Measurements from ENCODE around the gene NEAT1. TPM values are rescaled to one million over a fixed set of nuclear protein-coding genes. Genes with fewer than 3 reads are reported as not detected.

Gene NEAT1
- total RNA-seq, 1 experiment from 2014 or later = 564 TPM

- H3K4me2 ChIP-seq (ENCODE audit: low read length) = peak overlapping the region; percentile 77
- peak overlapping the region; percentile 67 for H3K9ac ChIP-seq (ENCODE audit: low read length)
- peak overlapping the region; percentile 98 for H3K27ac ChIP-seq (ENCODE audit: low read depth, low read length)
- H3K9me2 ChIP-seq (ENCODE audit: insufficient read depth) = no peaks in the 10 kb centered on the region
- no peak overlapping the region for H2AFZ ChIP-seq (ENCODE audit: low read depth, low read length, poor library complexity, severe bottlenecking)
- ATAC-seq (no peak), DNase-seq (ENCODE audit: low read depth, low spot score) (no peak)
- no peaks in the 10 kb centered on the region for H3K9me3 ChIP-seq (ENCODE audit: control insufficient read depth in 1 of 2, insufficient read depth in 1 of 2, low read depth in 1 of 2, low read length in 2 of 2)
- ChIA-PET RAD21 (ENCODE audit: low non-redundant PET in 1 of 2, low total read pairs in 2 of 2, uncharacterized antibody in 2 of 2, unreplicated experiment in 2 of 2) (interaction anchor here (0.8 to 0.9 kb wide), 2 partner anchors 14 to 22 kb away, joined by 3 to 4 read pairs; no protein-coding TSS in a partner anchor), CTCF (interaction anchor here (2.0 to 2.4 kb wide), 2 partner anchors 11 to 13 kb away, joined by 6 to 12 read pairs; no protein-coding TSS in a partner anchor), POLR2A (interaction anchor here (12.6 to 26.7 kb wide), 3 partner anchors 11 to 69 kb away, joined by 575 to 1499 read pairs (median 910); partner anchors contain the start of genes MALAT1 and NEAT1)
- peaks cover 93 to 98% of the 10 kb centered on the region in 2 experiments for H3K4me1 ChIP-seq (ENCODE audit: control insufficient read depth in 1 of 2, insufficient read depth in 2 of 2, low read length in 2 of 2)
- H4K20me1 ChIP-seq (ENCODE audit: insufficient read depth) = no peaks in the 10 kb centered on the region
- intact Hi-C loops (cut with micrococcal nuclease) = no loop called here
- H3K36me3 ChIP-seq (ENCODE audit: control insufficient read depth in 1 of 2, insufficient read depth in 2 of 2, low read length in 2 of 2) = no peaks in the 10 kb centered on the region
- peak overlapping the region in 1 of 2 experiments; percentile 43; a peak in 1 of 4 replicates for H3K4me3 ChIP-seq (replicated peaks in 1 of 2; ENCODE audit: low read depth in 1 of 2, low read length in 2 of 2)
- TF ChIP-seq EGR1 (IDR thresholded peaks at IDR 0.05; ENCODE audit: low read depth) (no peak), SIN3A (IDR thresholded peaks at IDR 0.05; ENCODE audit: low read depth) (no peak), SP1 (IDR thresholded peaks at IDR 0.05; ENCODE audit: low read depth) (no peak), REST (IDR thresholded peaks at IDR 0.05; ENCODE audit: low read depth) (no peak), POLR2AphosphoS5 (IDR thresholded peaks at IDR 0.05; ENCODE audit: low read depth, low read length) (no peak), FOSL1 (IDR thresholded peaks at IDR 0.05; ENCODE audit: low read depth) (no peak), ATF3 (IDR thresholded peaks at IDR 0.05) (no peak), JUND (IDR thresholded peaks at IDR 0.05) (no peak), EZH2phosphoT487 (IDR thresholded peaks at IDR 0.05; ENCODE audit: borderline replicate concordance) (no peak)
- no peaks in the 10 kb centered on the region for H3K27me3 ChIP-seq (ENCODE audit: insufficient read depth, low read length)
- peaks cover 11% of the 10 kb centered on the region; the same call in 1 of the 2 replicates for H3K79me2 ChIP-seq (ENCODE audit: insufficient read depth, low read length)
- BruUV-seq (replicated peaks) = no TSS peak
These were observed 68.5 kb downstream of the NEAT1 start for GRCh38 chr11:65491163-65491465.
